Fibroblast of gingiva (primary cell): ENCODE measurements around the gene SLC10A3.

Source experiments
- DNase-seq: peaks from one replicate; pipeline ENCODE4 v3.0.0-alpha.2; 2011; ENCODE audit warnings: low read depth

The SLC10A3 gene

GRCh38 chrX:154483325-154483724 is 7.1 kb downstream of the SLC10A3 start:
- no peak for DNase-seq

DNA sequence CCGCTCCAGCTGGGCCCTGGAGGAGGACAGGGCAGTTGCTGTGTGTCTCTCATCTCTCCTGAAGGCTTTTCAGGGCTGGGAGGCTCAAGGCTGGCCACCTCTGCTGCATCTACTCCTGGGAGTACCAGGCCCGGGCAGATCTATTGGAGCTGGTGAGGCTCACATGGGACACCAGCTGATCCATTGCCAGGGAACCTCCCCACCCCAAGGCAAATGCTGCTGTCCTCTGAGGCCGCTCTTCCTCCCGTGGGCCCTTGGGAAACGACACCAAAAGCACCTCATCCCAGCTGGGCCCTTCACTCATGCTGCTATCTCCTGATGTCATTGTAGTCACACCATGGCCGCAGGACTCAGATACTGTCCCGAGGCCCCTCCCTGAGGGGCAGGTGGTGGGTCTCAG is 7.6 kb downstream of the SLC10A3 start:
- no peak for DNase-seq

DNA sequence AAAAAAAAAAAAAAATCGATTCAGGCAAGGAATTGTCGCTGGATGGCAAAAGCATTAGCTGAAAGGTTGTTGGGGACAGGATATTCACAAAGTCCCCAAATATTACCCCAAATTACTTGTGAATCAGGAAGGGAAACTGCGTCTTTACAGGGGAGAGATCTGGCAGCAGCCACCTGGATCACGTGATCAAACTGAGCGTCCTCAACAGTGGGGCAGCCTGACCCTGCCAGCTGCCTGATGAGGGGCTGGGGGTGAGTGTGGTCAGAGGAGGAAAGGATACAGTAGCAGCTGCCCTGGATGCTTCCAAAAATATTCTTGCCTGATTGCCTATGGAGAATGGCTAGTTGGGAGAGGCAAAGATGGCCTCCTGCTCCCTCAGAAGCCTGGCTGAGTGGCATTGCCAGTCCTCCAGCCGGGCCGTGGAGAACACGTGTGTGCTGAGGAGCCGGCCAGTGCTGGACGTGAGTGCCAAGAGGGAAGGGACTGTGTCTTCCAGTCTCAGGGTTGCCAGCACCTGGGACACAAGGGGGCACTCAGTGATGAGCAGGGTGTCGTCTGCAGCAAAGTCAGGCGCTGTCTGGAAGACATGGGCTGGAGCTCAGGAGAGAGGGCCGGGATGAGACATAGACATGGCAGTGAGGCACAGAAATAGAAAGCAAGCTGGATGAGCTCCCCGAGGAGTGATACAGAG is 8.4 kb downstream of the SLC10A3 start:
- DNase-seq, result no peak

- DNase-seq, result no peak
Measured at GRCh38 chrX:154481195-154481594, 9.2 kb downstream of the SLC10A3 start.

DNA sequence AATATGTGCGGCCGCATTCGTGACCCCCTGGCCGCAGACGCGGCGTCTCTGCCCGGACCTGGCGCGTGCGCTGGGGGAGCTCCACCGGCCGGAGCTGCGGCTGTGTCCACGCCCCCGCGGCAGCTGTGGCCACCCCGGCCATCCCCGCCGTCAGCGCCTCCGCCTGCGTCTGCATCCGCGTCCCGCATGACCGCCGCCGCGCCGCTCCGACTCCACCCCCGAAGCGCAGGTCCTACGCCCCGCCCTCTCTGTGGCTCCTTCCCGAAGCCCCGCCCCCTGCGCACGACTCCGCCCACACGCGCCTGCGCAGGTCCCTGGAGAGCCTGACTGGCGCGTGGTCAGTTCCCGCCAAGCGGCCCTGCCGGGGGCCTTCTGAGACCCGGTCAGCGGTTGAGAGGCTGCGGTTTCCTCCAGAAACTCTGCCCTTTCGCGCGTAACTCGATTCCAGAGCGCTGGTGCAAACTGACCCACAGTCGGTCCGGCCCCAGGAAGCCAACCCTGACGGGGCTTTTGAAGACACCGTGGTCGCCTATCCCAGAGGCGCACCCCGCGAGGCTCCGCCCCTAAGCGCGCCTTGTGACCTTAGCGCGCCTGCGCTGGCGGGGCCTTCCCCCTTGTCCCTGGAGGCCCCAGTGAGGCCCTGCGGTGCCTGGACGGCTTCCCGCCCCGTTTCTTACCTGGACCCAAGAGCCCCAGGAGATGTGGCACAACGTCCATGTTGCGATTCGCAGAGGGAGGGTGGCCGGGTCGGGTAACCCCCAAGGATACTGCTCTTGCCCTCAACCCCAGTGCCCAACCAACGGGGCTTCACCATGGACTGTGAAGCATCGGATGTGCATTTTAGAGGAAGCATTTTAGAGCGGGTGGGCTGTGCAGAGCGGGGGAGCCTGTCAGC is 11.5 kb downstream of the SLC10A3 start, which contains the start of gene LAGE3:
Gene LAGE3 (minus strand): TSS at position 554 of the 895 bp plus-strand sequence. CDS start 366 bp downstream, at position 188.
- DNase-seq, result peak; percentile 89

DNA sequence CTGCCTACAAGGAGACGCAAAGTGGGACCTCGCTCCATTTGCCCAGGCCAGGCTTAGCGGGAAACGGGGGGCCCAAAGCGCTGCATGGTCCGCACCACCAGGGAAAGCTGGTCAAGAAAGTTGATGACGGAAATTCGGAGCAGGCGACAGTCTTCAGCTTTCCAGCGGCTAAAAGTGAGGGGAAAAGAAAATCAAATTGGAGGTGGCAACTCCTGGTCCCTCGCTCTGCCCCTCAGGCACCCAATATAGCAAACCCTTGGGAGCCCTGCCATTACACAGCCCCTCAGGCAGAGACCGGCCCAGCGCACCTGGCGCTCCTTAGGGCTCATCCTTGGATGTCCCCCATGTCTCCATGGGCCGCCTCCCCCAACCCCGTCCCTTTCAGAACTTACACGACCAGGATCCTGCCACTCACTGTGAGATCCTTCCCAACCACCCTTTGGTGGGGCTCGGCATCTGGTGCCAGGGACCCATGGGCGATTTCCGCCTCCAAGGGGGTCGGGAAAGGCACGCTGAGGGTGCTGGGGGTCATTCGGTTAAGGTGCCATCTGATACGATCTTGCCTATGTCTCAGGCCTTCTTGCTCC is 12.4 kb downstream of the SLC10A3 start:
- DNase-seq, result no peak

DNA sequence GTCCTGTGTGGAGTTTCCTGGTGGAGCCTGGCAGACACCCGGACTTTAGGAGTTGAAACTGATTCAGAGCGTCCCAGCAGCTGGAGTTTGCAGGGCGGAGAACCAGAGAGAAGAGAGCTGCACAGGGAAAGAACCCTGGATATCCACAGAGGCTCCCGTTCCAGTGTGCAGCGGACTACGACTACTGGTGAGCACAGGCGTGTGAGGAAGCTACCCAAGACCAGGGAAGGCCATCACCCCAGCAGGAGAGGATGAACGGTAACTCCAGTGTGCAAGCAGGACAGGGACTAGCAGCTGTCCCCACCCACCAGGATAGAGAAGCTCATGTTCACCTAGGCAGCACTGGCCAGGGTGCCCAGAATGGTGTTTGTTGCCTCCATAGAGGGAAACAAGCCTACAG is 13.6 kb downstream of the SLC10A3 start:
- no peak for DNase-seq

DNA sequence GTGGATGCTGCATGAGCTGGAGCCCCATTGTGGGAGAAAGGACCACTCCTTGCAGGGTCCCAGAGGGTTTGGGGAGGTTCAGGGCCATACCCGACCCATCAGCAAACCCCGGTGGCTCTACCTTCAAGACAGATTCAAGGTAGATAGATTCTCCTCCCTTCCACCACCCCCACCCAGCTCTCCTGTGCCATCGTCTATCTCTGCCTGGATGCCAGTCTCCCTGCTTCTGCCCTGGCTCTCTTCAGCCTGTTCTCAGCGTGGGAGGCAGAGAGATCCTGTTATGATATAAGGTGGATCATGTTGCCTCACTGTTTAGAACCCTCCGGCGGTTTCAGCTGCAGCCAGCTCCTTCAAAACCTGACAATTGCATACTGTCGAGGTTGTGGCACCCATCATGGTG is 16.7 kb downstream of the SLC10A3 start:
- no peak for DNase-seq

DNA sequence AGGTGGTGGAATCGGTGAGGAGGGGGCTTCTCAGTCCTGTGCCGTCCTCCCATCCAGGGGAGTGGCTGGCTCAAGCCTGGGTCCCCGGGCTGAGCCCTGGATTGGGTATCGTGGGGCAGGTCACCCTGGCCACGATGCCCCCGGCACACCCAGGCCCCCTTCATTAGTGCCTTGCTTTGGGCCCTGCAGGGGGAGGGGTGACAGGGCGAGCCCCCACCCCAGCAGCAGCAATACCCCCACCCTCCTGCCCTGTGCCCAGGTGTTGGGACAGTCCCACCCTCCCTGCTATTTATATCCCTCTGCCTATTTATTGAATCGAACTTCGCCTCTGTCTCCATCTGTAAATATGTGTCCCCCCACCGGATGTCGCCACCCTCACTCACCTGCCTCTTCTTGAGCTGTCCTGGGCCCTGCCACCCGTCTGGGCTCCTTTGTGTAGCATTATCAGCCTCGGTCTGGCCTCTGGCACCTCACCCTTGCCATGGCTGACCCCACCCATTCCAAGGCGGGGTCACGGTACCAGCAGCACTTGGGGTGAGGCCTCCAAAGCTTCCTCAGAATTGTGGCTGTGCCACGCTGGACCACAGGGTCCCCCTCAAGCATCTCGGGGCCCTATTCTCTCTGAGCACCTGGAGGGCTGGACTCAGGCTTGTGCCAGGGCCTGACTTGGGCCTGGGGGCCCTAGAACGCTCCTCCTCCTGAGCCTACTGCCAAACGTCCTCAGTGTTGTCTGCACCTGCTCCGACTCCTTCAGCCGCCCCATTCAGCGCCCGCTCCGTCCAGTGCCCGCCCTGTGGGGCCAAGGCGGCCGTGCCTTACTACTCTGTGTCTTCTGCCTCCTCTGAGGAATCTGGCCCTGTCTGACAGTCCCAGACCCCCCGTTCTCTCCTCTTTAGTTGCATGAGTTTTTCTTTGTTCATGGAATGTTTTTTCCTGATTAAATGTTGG is 17.5 kb downstream of the SLC10A3 start:
- DNase-seq, result no peak

DNA sequence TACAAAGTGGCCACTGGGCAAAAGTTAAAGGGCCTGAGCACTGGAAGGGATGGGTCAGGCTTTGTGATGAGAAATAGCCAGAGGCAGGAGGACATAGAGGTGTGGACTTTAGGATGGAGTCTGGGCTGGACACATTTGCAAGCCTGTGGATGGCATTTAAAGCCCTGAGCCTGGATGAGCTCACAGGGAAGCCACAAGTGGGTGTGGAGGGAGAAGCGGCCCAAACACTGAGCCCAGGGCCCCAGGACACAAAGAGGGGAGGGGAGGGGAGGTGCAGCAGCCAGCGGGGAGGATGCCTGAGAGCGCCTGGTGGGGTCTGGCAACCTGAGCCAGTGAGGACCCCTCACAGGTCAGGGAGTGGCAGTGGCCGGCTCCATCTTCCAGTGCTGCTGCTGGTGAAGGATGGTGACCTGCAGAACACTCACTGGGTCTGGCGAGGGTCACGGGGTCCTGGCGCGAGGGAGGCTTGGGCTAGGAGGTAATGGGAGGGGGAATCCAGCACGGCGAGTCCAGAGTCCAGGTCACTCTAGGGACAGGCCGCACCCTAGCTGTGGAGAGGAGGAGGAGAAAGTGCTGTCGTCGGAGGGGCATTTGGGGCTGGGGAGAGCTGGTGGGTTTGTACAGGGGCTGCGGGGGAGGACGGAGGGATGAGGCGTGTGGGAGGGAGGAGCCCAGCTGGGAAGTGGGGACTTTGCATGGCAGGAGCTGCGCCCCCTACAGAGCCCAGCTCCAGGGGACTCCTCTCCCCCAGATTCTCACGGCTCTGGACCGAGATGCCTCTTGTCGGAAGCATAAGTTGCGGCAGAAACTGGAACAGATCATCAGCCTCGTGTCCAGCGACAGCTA is 18.4 kb downstream of the SLC10A3 start:
- no peak for DNase-seq

DNA sequence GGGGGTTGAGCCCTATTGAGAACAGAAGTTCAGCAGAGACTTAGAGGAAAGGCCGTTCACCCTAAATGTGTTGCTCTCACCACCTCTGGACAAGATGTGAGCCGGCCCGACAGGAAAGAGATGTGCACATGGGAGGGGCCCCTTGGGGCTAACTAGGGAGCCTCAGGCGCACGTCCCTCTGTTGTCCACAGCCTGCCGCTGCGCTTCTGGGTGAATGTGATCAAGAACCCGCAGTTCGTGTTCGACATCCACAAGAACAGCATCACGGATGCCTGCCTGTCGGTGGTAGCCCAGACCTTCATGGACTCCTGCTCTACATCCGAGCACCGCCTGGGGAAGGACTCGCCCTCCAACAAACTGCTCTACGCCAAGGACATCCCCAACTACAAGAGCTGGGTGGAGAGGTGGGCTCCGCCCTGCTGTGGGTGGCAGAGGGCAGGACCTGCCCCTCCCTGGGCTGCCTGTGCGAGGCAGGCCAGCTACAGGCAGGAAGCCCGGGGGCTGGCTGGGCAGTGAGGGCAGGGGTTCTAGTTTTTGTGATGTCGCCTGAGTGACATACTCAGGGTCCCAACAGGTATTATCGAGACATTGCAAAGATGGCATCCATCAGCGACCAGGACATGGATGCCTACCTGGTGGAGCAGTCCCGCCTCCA is 19.4 kb downstream of the SLC10A3 start:
- no peak for DNase-seq

- DNase-seq, result no peak
Measured at GRCh38 chrX:154470434-154470833, 20.0 kb downstream of the SLC10A3 start.

GRCh38 chrX:154469880-154470279 is 20.5 kb downstream of the SLC10A3 start:
- DNase-seq, result no peak

GRCh38 chrX:154469114-154469513 is 21.3 kb downstream of the SLC10A3 start:
- DNase-seq, result no peak

GRCh38 chrX:154468217-154468616 is 22.2 kb downstream of the SLC10A3 start:
- no peak for DNase-seq

DNA sequence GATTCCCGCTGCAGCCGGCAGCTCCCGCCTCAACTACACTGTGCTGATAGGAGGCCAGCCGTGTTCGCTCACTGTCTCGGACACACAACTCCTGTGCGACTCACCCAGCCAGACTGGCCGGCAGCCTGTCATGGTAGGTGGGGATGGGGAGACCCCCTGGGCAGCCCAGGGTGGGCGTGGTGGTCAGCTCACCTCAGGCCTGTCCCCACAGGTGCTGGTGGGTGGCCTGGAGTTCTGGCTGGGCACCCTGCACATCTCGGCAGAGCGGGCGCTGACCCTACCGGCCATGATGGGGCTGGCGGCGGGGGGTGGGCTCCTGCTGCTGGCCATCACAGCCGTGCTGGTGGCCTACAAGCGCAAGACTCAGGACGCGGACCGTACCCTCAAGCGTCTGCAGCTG is 22.9 kb downstream of the SLC10A3 start:
- DNase-seq, result no peak

DNA sequence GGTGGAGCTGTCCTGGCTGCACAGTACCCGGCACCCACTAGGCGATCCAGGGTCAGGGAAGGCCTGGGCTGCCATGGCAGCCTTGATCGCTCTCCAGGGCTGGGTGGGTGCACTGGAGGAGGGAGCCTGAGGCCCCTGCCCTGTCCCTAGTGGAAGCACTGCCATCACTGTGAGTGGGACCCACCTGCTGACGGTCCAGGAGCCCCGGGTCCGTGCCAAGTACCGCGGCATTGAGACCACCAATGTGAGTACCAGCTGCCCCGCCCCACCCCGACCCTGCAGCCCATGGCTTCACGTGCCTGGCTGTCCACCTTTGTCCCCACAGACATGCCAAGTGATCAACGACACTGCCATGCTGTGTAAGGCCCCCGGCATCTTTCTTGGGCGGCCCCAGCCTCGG is 23.5 kb downstream of the SLC10A3 start:
- DNase-seq, result no peak

GRCh38 chrX:154466036-154466435 is 24.4 kb downstream of the SLC10A3 start:
- DNase-seq, result no peak

GRCh38 chrX:154465601-154466000 is 24.8 kb downstream of the SLC10A3 start:
- DNase-seq, result no peak

GRCh38 chrX:154464806-154465365 is 25.5 kb downstream of the SLC10A3 start:
- no peak for DNase-seq
